ENCODE results near the gene DOLK. TPM values are rescaled to one million over a fixed set of nuclear protein-coding genes. Genes with fewer than 3 reads are reported as not detected.
A peak's percentile ranks its signal among the peaks of the same experiment; 100 is the strongest.
"Not testable (repeated sequence)": the region's sequence is repeated elsewhere in the genome, so short reads cannot be mapped to it uniquely, and the experiment has no call there.

Gene DOLK
- total RNA-seq, 4 donors from 2014 or later: 12.8 to 21.2 (median 16.2) TPM

- Histone ChIP-seq H3K9me3 (no peaks in the 10 kb centered on the region), H3K4me1 (peaks cover 9 to 74% (median 33%) of the 10 kb centered on the region in 3 donors), H3K4me3 (peak overlapping the region; percentile 75 to 98 (median 88)), H3K27ac (peak overlapping the region; percentile 95 to 98 (median 97)), H3K27me3 (no peaks in the 10 kb centered on the region), H3K36me3 (peaks cover 0 to 68% (median 0%) of the 10 kb centered on the region in 3 donors)
- intact Hi-C loops (cut with DNase I): no loop called here
- DNase-seq: no peak
- TF ChIP-seq CTCF (IDR thresholded peaks at IDR 0.05) (no peak), POLR2A (IDR thresholded peaks at IDR 0.05) (no peak)
- 14 to 23% methylated on average over 15 to 21 of the region's 30 CpGs for WGBS, 2 donors
Observed at GRCh38 chr9:128946571-128947276, 679 bp downstream of the DOLK start.

GRCh38 chr9:128945798-128946501 is 1.5 kb downstream of the DOLK start:
- H3K4me1 ChIP-seq: peaks cover 9 to 82% (median 38%) of the 10 kb centered on the region in 3 donors
- H3K27ac ChIP-seq: peak overlapping the region in 1 of 4 donors; percentile 95
- DNase-seq: no peak
- peak overlapping the region in 1 of 4 donors; percentile 81 for H3K4me3 ChIP-seq
- 90 to 96% methylated on average over 13 to 17 of the region's 19 CpGs for WGBS, 2 donors
- no peak for TF ChIP-seq POLR2A (IDR thresholded peaks at IDR 0.05)
- TF ChIP-seq CTCF (IDR thresholded peaks at IDR 0.05): no peak
- H3K36me3 ChIP-seq: peaks cover 0 to 69% (median 0%) of the 10 kb centered on the region in 3 donors
- intact Hi-C loops (cut with DNase I): no loop called here
- no peaks in the 10 kb centered on the region for H3K9me3 ChIP-seq
- H3K27me3 ChIP-seq: no peaks in the 10 kb centered on the region

GRCh38 chr9:128944966-128945365 is 2.4 kb downstream of the DOLK start:
- H3K4me1 ChIP-seq: peaks cover 9 to 85% (median 38%) of the 10 kb centered on the region in 3 donors
- H3K9me3 ChIP-seq; DNase-seq; H3K27ac ChIP-seq; H3K4me3 ChIP-seq; intact Hi-C loops (cut with DNase I); H3K27me3 ChIP-seq: not testable (repeated sequence)
- H3K36me3 ChIP-seq: peaks cover 0 to 61% (median 0%) of the 10 kb centered on the region in 3 donors
- 85 to 100% methylated on average over 1 to 5 of the region's 7 CpGs for WGBS, 2 donors

GRCh38 chr9:128943832-128944620 is 3.4 kb downstream of the DOLK start:
- DNase-seq: no peak
- no peaks in the 10 kb centered on the region for H3K9me3 ChIP-seq
- no peaks in the 10 kb centered on the region for H3K27me3 ChIP-seq
- peak overlapping the region in 3 of 4 donors; percentile 44 to 62 (median 58) for H3K27ac ChIP-seq
- WGBS, 2 donors: 89 to 100% methylated on average over 3 to 4 of the region's 7 CpGs
- peaks cover 9 to 80% (median 37%) of the 10 kb centered on the region in 3 donors for H3K4me1 ChIP-seq
- TF ChIP-seq POLR2A (IDR thresholded peaks at IDR 0.05): no peak
- no peak for TF ChIP-seq CTCF (IDR thresholded peaks at IDR 0.05)
- H3K36me3 ChIP-seq: peaks cover 0 to 54% (median 0%) of the 10 kb centered on the region in 3 donors
- no peak overlapping the region for H3K4me3 ChIP-seq
- intact Hi-C loops (cut with DNase I): no loop called here

- intact Hi-C loops (cut with DNase I): no loop called here
- Histone ChIP-seq H3K4me1 (peaks cover under 1 to 75% (median 23%) of the 10 kb centered on the region in 3 donors), H3K4me3 (no peak overlapping the region), H3K27me3 (no peaks in the 10 kb centered on the region), H3K27ac (peak overlapping the region in 3 of 4 donors; percentile 9 to 62 (median 29)), H3K36me3 (peaks cover 0 to 66% (median 0%) of the 10 kb centered on the region in 3 donors), H3K9me3 (no peaks in the 10 kb centered on the region)
- 72 to 86% methylated on average over 6 to 7 of the region's 12 CpGs for WGBS, 2 donors
- DNase-seq: no peak
- TF ChIP-seq POLR2A (IDR thresholded peaks at IDR 0.05): no peak
Observed at GRCh38 chr9:128940946-128941755, 6.3 kb downstream of the DOLK start.
